ENCODE measurements around the gene NR3C2. TPM values are rescaled to one million over a fixed set of nuclear protein-coding genes. Genes with fewer than 3 reads are reported as not detected.

The NR3C2 gene
- total RNA-seq (2014; rRNA removed; shearing (Covaris generic); ENCODE audit: low replicate concordance), result 0.91 and 1.1 TPM in 2 replicates

GRCh38 chr4:148441986-148442831 is at the start of gene NR3C2:
TSS of gene NR3C2 (minus strand) at chr4:148442414.
- peak; percentile 96 for DNase-seq (ENCODE audit: low read depth)
- in situ Hi-C loops (cut with HindIII; ENCODE audit: low pct_unique_long_range_greater_than_20kb, low sequenced_read_pairs), result no loop called here

GRCh38 chr4:148487181-148487580 is 45.0 kb upstream of the NR3C2 start:
- in situ Hi-C loops (cut with HindIII; ENCODE audit: low pct_unique_long_range_greater_than_20kb, low sequenced_read_pairs), result no loop called here
- DNase-seq (ENCODE audit: low read depth), result no peak

DNA sequence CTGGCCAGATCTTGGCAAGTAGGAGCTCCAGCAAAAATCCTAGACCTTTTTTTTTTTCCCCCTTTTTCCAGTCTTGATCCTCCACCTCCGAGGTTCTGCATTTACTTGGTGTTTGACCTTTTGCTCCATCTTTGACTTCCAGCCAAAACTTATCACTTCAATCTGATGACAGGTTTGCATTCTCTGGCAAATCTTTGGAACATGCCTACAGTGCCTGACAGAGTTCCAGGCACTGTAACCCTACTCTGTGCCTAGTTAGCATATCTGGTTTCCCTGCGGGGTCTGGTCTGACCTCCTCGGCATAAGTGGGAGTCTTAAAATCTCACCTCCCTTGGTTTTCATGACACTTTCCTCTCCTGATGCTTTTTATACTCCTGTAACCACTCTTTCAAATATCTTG is 39.4 kb upstream of the NR3C2 start:
- no peak for DNase-seq (ENCODE audit: low read depth)
- in situ Hi-C loops (cut with HindIII; ENCODE audit: low pct_unique_long_range_greater_than_20kb, low sequenced_read_pairs), result no loop called here

DNA sequence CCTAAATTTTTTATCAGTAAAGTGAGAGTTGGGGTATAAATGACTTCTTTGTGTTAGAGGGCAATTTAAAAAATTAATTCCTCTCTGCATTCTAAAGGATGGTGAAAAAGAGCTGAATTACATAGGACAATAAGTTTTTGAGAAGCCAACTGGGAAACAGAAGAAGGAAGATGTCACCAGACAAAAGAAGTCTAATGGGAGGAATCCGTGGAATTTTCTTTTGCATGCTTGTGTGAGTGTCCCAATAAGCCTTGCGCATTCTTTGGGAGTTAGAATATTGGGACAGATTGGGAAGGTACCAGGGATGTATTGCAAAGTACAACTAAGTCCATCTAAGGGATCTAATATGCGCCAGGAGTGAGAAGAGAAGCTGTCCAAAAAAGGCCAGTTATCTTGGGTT is 35.1 kb upstream of the NR3C2 start:
- DNase-seq (ENCODE audit: low read depth), result no peak
- in situ Hi-C loops (cut with HindIII; ENCODE audit: low pct_unique_long_range_greater_than_20kb, low sequenced_read_pairs), result no loop called here

DNA sequence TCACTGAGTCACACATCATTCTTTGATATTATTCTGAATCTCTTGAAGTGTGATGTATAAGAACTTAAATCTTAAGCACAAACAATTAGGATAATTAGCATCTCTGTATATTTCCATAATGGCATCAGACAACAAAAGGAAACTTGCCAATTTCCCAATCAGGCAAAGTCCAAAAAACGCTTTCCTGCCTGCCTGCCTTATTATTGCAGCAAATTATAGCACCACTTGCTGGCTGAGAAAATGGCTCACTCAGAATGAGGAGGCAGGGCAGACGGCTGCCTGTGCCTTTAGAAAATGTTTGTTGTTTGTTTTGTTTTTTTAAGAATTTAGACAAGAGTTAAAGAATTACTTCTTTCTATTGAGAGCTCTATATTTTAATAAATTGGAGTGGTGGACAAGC is 27.7 kb upstream of the NR3C2 start:
- DNase-seq (ENCODE audit: low read depth), result no peak
- in situ Hi-C loops (cut with HindIII; ENCODE audit: low pct_unique_long_range_greater_than_20kb, low sequenced_read_pairs), result no loop called here

DNA sequence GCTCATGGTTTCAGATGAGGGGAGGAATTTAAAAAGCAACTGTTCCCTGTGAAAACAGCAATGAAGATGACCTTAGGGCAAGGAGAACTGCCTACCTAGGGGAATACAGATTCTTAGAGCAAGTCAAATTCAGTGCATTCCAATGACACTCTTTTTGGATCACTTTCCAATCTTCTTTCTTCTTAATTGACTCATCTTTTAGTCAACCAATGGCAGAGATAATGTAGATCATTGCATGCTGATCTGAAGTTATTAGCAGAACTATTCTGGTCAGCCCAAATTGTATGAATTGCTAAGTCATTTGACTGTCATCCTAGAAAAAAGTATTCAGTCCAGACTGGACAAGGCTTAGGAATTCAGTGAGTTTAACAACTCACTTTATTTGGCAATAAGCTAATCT is 12.6 kb upstream of the NR3C2 start:
- DNase-seq (ENCODE audit: low read depth), result no peak
- in situ Hi-C loops (cut with HindIII; ENCODE audit: low pct_unique_long_range_greater_than_20kb, low sequenced_read_pairs), result no loop called here

DNA sequence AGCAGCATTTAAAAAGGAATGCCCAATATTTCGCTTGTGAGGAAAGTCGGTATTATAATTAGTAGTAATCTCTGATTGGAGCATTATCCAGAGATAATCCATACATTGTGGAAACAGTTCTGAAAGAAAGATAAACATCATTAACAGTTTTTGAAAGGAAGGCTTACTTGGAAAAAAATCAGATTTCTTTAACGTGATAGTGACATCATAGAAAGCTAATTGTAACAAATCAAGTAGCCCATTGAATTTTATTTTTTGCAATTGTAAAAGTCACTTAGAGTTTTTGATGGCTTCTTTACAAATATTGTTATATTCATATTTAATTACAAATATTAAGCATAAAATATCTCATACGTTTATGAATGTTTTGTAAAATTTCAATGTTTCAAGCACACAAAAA is 11.6 kb upstream of the NR3C2 start:
- in situ Hi-C loops (cut with HindIII; ENCODE audit: low pct_unique_long_range_greater_than_20kb, low sequenced_read_pairs), result no loop called here
- no peak for DNase-seq (ENCODE audit: low read depth)

DNA sequence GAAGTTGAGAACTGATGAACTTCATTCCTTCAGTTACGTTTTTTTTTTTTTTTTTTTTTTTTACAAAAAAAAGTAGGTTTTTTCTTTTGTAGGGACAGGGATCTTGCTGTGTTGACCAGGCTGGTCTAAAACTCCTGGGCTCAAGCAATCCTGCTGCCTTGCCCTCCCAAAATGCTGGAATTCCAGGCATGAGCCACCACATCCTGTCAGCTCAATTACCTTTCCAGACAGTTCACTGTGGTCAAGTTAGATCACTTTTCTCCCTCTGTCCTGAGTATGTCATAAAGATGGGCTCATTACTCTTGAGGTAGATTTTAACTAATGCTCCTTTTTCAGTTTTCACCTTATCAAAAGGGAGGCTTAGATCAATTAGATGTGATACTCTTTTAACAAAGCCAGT is 10.8 kb upstream of the NR3C2 start:
- in situ Hi-C loops (cut with HindIII; ENCODE audit: low pct_unique_long_range_greater_than_20kb, low sequenced_read_pairs), result no loop called here
- no peak for DNase-seq (ENCODE audit: low read depth)

DNA sequence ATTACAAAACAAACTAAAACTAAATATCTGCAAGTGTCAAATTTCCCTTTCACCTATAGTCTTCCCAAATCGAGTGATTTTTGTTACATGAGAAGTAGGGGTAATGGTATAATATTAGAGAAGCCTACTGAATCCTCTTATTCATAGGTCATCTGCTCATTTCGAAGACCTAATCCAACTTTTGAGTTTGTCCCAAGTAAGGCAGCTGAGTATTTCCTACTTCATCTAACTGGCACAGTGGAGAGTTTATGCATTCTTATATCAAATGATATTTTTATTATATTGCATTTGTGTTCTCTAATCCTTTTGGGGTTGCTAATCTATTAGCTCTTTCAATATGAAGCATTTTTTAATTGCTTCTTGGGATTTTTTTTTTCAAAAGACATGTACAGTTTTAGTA is 7.7 kb upstream of the NR3C2 start:
- no peak for DNase-seq (ENCODE audit: low read depth)
- in situ Hi-C loops (cut with HindIII; ENCODE audit: low pct_unique_long_range_greater_than_20kb, low sequenced_read_pairs), result no loop called here

DNA sequence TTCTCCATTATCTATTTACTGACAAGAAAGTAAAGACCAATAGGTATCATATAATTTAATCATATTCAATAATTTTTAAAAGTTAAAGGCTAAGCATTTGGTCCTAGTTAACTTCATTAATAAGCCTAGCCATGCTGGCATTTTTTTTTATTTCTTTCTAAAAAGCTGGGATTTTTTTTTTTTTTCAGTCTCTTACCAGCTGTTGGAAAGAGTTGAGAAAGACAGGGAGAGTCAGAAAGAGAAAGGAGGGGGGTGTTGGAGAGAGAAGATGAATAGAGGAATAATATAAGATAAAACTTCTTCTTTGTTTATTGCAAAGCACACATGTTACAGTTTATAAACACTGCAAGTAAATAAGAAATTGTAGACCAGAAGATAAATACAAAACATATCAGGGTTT is 5.9 kb upstream of the NR3C2 start:
- in situ Hi-C loops (cut with HindIII; ENCODE audit: low pct_unique_long_range_greater_than_20kb, low sequenced_read_pairs), result no loop called here
- DNase-seq (ENCODE audit: low read depth), result no peak

DNA sequence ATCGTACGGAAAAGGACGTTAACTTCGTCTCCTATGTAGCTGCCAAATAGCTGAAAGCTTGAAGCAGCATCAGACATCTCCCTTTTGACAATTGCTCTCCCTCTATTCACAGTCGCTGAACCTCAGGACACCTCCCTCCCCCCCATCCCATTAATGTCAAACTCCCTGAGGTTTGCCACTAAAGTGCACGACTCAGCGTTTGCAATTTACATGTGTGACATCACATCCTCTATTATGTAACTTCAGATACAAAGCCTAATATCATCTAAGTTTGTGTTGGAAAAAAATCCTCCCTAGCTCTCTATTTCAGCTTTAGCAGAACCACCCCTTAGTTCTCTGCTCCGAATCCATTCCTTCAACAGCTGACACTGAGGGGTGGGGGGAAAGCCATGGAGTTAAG is 5.5 kb upstream of the NR3C2 start:
- in situ Hi-C loops (cut with HindIII; ENCODE audit: low pct_unique_long_range_greater_than_20kb, low sequenced_read_pairs), result no loop called here
- no peak for DNase-seq (ENCODE audit: low read depth)

DNA sequence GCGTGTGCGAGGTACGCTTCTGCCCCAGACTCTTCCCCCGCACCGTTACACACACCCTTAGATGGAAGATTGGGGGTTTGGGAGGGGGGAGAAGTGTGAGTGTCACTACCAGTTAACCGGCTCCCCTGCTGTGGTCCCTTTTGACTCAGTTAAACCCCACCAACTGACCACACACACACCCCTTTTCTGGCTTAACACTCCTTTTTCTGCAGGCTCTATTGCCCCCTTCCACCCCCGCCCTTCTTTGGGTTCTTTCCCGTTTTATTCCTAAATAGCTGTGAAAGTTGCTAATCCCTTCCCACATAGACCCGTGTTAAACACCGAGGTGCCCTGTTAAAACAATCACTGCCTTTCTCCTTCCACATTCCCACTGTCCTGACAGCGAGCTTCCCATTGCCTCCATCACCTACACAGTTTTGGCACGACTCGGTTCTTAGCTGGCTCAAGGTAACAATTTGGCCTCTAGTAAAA is 3.7 kb upstream of the NR3C2 start:
- DNase-seq (ENCODE audit: low read depth), result no peak
- in situ Hi-C loops (cut with HindIII; ENCODE audit: low pct_unique_long_range_greater_than_20kb, low sequenced_read_pairs), result no loop called here

DNA sequence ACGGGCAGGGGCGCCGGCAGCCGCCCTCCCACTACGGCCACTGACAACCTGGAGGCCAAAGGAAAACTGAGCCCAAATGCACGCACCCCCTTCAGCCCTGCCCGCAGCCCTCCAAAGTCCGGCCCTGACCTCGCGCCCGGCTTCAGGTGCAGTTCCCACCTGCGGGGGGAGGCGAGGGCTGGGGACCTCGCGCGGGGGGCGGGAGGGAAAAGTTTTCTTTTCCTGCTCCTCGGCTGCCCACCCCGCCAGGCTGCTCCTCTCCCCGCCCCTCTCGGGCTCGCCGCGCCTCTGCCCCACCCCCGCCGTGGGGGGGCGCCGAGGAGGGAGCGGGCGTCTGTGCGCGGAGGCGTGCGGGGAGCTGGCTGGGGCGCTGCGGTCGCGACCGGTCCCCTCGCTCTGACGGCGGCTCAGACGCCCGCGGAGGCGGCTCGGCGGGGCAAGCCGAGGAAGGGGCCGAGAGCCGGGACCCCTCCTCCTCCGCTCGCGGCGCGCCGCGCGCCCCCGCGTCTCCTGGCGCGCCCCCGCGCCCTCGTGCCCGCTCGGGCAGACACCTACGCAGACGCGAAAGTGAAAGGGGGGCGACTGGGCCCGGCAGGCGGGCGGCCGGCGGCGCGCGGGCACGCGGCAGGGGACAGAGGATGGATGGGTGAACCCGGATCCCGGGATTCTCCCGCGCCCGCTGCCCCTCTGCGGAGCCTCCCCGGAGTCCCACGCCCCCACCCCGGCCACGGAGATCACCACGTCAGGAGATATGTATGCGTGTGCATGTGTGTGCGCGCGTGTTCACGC is 3.1 kb upstream of the NR3C2 start:
- in situ Hi-C loops (cut with HindIII; ENCODE audit: low pct_unique_long_range_greater_than_20kb, low sequenced_read_pairs), result no loop called here
- DNase-seq (ENCODE audit: low read depth), result peak; percentile 55

DNA sequence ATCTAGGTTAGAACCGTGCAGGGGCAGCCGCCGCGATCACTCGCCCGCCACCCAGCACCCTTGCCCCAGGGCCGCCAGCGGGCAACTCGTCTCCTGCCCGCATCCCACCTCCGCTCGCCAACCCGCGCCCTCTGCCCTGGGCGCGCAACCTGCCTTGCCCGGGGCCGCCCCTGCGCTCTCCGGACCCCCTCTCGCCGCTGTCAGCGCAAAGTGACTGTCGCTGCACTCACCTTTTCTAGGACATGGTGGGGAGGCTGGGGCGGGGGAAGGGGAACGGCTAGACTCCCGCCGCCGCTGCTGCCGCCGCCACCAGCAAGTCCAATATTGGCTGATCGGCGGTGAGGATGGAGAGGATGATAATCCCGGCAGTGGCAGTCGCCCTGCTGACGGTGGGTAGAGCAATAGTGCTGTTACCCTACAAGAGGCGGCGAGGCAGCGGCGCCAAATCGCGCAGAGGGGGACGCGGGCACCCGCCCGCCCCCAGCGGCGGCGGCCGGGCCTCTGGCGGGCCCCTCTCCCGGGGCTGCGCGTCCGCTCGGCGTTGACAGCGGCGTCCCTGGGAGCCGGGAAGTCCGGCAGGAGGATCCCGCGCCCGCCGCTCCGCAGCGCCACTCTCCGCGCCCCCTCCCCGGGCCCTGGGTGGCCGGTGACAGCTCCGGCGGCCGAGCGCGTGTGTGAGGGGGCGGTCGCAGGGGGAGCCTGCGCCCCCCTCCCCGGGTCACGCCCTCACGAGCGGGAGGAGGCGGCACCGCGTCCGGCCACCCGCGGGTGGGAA is 2.3 kb upstream of the NR3C2 start:
- in situ Hi-C loops (cut with HindIII; ENCODE audit: low pct_unique_long_range_greater_than_20kb, low sequenced_read_pairs), result no loop called here
- peak; percentile 45 for DNase-seq (ENCODE audit: low read depth)

DNA sequence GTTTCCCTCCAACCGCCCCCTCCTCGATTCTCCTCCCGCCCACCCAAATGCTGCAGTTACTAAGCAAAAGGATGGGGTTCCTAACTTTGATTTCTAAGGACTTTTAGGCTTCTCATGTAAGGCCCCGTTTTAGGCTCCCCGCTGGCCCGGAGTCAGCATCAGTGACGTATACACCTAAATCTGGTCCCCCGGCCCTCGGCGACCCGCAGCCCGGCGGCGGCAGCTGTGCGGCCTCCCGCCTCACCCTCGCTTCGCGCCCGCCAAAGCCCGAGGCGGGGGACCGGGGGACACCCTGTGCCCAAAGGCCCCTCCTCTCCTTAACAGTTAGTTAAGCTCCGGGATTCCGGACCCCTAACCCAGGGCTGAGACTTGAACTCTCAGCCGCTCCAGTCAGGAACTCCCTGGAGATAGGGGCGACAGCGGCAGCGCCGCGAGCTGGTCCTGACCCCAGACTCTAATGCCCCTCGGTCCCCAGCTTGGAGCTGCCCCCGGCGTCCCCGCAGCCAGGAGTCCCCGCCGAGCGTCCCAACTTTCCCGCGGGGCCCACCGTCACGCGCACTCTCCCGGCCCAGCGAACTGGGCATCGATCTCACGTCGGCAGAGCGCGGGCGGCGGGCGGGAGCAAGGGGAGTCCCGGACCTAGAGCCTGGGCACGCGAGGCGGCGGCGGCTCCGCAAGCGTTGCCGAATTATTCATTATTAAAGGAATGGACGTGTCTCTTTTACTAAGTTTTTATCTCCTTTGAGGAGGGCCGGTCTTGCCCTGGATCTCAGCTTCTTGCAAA is 1.5 kb upstream of the NR3C2 start:
- no peak for DNase-seq (ENCODE audit: low read depth)
- in situ Hi-C loops (cut with HindIII; ENCODE audit: low pct_unique_long_range_greater_than_20kb, low sequenced_read_pairs), result no loop called here

DNA sequence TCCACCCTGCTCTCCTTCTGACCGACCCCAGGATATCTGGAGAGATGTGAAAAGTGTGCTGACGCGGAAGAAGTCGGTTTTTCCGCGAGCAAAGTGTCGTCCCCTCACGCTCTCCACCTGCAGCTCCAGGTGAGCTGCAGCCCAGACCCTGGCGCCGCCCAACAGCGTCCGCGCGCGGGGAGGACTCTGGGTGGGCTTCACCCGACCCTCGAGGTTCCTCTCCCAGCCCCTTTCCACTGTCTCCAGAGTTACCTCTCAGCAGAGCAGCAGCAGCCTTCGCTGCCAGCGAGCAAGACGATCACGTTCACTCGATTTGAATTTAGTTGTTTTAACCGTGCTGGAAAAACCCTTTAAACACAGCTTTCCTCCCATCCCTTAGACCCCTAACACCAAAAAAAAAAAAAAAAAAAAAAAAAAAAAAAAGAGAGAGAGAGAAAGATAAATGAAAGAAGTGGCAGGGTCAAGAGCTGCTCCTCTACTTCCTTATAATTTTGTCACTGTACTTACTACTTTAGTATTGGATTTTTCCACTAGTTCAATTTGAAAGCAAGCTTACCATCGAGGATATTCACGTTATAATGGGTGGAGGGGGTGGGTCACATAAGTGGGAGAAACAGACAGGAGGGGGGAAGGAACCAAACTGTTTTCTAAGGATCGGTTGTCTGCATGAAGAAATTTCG is 758 bp upstream of the NR3C2 start:
- in situ Hi-C loops (cut with HindIII; ENCODE audit: low pct_unique_long_range_greater_than_20kb, low sequenced_read_pairs), result no loop called here

GRCh38 chr4:148441624-148441985 is 609 bp downstream of the NR3C2 start:
- in situ Hi-C loops (cut with HindIII; ENCODE audit: low pct_unique_long_range_greater_than_20kb, low sequenced_read_pairs), result no loop called here
- no peak for DNase-seq (ENCODE audit: low read depth)

More for the DNA sequence above, 758 bp upstream of the NR3C2 start:
- no peak for DNase-seq (ENCODE audit: low read depth)

GRCh38 chr4:148438047-148438446 is 4.2 kb downstream of the NR3C2 start:
- in situ Hi-C loops (cut with HindIII; ENCODE audit: low pct_unique_long_range_greater_than_20kb, low sequenced_read_pairs), result no loop called here
- DNase-seq (ENCODE audit: low read depth), result no peak

Data from Caki2 (cell line).